T47D (cell line): ENCODE results near the gene TJP3.
"Not testable (repeated sequence)": the region's sequence is repeated elsewhere in the genome, so short reads cannot be mapped to it uniquely, and the experiment has no call there.

Experiments used
- DNase-seq, 2 experiments: peaks; one replicate each; pipeline versions ENCODE4 v3.0.0 to v3.0.0-alpha.2; 2011 to 2012; ENCODE audit warnings: low read depth in 1 of 2, low spot score in 1 of 2
- JUND ChIP-seq: IDR thresholded peaks from 2 replicates; pipeline ENCODE4 v1.6.1; 2012; ENCODE audit warnings: low read depth
- in situ Hi-C: cut with HindIII; loops from 2 replicates; pipeline ENCODE4 v1.10.0; 2016; ENCODE audit warnings: low sequenced_read_pairs, low pct_unique_long_range_greater_than_20kb

TJP3 gene

DNA sequence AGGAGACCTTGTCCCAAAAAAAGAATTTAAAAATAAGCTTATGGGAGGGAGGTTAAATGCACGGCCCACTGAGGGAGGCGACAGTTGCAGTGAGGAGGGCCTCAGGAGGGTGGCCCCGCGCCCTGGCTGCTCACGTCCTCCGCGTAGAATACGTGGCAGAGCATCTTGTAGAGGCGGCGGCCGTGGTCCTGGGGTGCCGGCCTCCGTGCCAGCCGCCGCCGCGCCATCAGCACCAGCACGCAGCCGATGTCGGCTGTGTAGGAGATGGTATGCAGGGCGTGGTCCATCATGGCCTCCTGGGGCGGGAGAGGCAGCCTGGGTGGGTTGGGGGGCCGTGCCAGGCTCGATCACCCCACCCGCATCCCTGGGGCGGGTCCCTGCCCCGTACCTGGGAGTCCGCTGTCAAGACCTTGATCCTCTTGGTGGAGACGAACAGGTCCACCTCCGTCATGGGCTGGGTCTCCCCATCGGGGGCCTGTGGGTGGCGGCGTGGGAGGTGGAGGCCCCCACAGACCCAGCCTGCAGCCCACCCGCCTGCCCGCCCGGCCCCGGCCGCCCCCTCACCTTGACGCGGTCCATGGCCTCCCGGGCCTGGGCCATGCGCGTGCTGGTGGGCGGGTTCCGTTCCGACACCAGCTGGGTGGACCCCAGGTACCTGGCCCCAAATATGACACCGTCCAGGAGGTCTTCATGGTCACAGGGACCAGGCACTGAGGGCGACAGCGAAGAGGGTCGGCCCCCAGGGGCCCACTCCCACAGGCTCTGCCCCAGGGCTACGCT is 45.6 kb downstream of the TJP3 start:
- in situ Hi-C loops = no loop called here
- no peak for DNase-seq
- TF ChIP-seq JUND = no peak

- DNase-seq, in situ Hi-C loops: not testable (repeated sequence)
Measured at GRCh38 chr19:3757705-3758104, 49.5 kb downstream of the TJP3 start.

DNA sequence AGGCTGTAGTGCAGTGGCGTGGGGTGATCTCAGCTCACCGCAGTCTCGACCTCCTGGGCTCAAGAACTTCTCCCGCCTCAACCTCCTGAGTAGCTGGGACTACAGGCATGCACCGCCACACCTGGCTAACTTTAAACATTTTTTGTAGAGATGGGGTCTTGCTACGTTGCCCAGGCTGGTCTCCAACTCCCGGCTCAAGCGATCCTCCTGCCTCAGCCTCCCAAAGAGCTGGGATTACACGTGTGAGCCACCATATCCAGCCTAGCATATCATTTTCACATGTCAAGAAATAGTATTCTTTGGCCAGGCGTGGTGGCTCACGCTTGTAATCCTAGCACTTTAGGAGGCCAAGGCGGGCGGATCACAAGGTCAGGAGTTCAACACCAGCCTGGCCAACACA is 50.1 kb downstream of the TJP3 start:
- in situ Hi-C loops, DNase-seq: not testable (repeated sequence)

- TF ChIP-seq JUND = no peak
Measured at GRCh38 chr19:3759482-3760254, 51.5 kb downstream of the TJP3 start.

GRCh38 chr19:3760871-3761361 is 52.7 kb downstream of the TJP3 start:
- no peak for TF ChIP-seq JUND
- in situ Hi-C loops = no loop called here
- no peak for DNase-seq

More at GRCh38 chr19:3759482-3760254, 51.5 kb downstream of the TJP3 start:
- DNase-seq = no peak
- in situ Hi-C loops = no loop called here

- peak; percentile 74 to 88 for DNase-seq
- in situ Hi-C loops = no loop called here
- TF ChIP-seq JUND = no peak
Measured at GRCh38 chr19:3761382-3762129, 53.4 kb downstream of the TJP3 start, which contains the start of gene APBA3. APBA3 (minus strand) TSS chr19:3761692; CDS start chr19:3760264, 1,428 bp downstream.

GRCh38 chr19:3762130-3762473 is 53.9 kb downstream of the TJP3 start:
- no peak for DNase-seq
- no peak for TF ChIP-seq JUND
- in situ Hi-C loops = no loop called here

GRCh38 chr19:3762501-3763459 is 54.6 kb downstream of the TJP3 start, which contains the start of gene MRPL54:
MRPL54 (plus strand) TSS chr19:3762682; CDS start chr19:3762701, 19 bp downstream.
- DNase-seq = peak; percentile 96 to 98
- in situ Hi-C loops = no loop called here
- no peak for TF ChIP-seq JUND

- DNase-seq = no peak
- TF ChIP-seq JUND = no peak
- in situ Hi-C loops = no loop called here
Measured at GRCh38 chr19:3765121-3765520, 56.9 kb downstream of the TJP3 start.

- in situ Hi-C loops, DNase-seq: not testable (repeated sequence)
Measured at GRCh38 chr19:3765757-3766156, 57.6 kb downstream of the TJP3 start.

DNA sequence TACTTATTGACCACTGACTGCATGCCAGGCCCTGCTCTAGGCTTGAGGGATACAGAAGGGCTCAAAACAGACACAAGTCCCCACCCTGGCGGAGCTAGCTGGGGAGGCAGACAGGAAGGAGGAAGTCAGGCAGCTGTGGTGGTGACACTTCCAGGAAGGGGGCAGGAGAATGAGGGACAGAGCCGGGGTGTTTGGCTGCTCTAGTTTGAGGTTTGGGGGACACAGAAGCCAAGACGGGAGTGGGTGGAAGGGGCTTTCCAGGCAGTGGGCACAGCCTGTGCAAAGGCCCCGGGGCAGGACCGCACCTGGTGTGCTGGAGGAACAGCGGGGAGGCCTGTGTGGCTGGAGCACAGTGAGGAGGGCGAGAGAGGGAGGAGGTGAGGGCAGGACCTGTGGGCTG is 58.3 kb downstream of the TJP3 start:
- no peak for DNase-seq
- no peak for TF ChIP-seq JUND
- in situ Hi-C loops = no loop called here

GRCh38 chr19:3767050-3767449 is 58.9 kb downstream of the TJP3 start:
- in situ Hi-C loops = no loop called here
- no peak for TF ChIP-seq JUND
- no peak for DNase-seq
